ENCODE measurements around the gene COX17. TPM values are rescaled to one million over a fixed set of nuclear protein-coding genes. Genes with fewer than 3 reads are reported as not detected.

COX17 gene
- total RNA-seq, 120 experiments from 2014 or later = 24.5 to 55.4 (median 36.6) TPM

Other genes starting within 250 kb of the COX17 start
- gene TMEM39A, start 213.8 kb downstream of the COX17 start, total RNA-seq = 10 to 100 TPM in 116 of 120 experiments, 1 to 10 TPM in 4; 8.7 to 30.1 (median 18.3) TPM
- 10 to 100 TPM; 12.9 to 39.8 (median 23.4) TPM for gene POGLUT1, start 208.4 kb downstream of the COX17 start, total RNA-seq
- 100 to 1,000 TPM in 18 of 120 experiments, 10 to 100 TPM in 102; 64.2 to 117 (median 91.3) TPM for gene TIMMDC1, start 178.9 kb downstream of the COX17 start, total RNA-seq
- gene CD80, start 117.8 kb downstream of the COX17 start, total RNA-seq = 1 to 10 TPM in 3 of 120 experiments, under 1 TPM in 30, not detected in 87; 0.16 to 1.7 (median 0.46) TPM
- 1 to 10 TPM; 1.0 to 6.1 (median 2.8) TPM for gene ADPRH, start 97.9 kb downstream of the COX17 start, total RNA-seq
- gene PLA1A, start 79.5 kb downstream of the COX17 start, total RNA-seq = 10 to 100 TPM in 13 of 120 experiments, 1 to 10 TPM in 104, under 1 TPM in 3; 0.46 to 17.2 (median 4.3) TPM
- gene POPDC2, start 16.8 kb downstream of the COX17 start, total RNA-seq = 1 to 10 TPM in 111 of 120 experiments, under 1 TPM in 9; 0.47 to 8.0 (median 2.1) TPM
- 10 to 100 TPM in 94 of 120 experiments, 1 to 10 TPM in 26; 6.4 to 19.5 (median 12.4) TPM for gene CFAP91, start 25.6 kb upstream of the COX17 start, total RNA-seq
- 1 to 10 TPM in 7 of 120 experiments, under 1 TPM in 100, not detected in 13; 0.12 to 1.3 (median 0.47) TPM for gene NR1I2, start 104.7 kb upstream of the COX17 start, total RNA-seq